GM19397 (cell line): ENCODE measurements around the gene KRTAP29-1.
A peak's percentile ranks its signal among the peaks of the same experiment; 100 is the strongest.

ENCODE experiments used
- ATAC-seq: cut with Tn5 transposase; IDR thresholded peaks from one replicate; pipeline ENCODE4 v1.9.1; 2021; ENCODE audit warnings: mild to moderate bottlenecking, moderate library complexity; ENCODE audit not compliant: unreplicated experiment

Gene KRTAP29-1

GRCh38 chr17:41329279-41329948 is 26.8 kb upstream of the KRTAP29-1 start:
- no peak for ATAC-seq

DNA sequence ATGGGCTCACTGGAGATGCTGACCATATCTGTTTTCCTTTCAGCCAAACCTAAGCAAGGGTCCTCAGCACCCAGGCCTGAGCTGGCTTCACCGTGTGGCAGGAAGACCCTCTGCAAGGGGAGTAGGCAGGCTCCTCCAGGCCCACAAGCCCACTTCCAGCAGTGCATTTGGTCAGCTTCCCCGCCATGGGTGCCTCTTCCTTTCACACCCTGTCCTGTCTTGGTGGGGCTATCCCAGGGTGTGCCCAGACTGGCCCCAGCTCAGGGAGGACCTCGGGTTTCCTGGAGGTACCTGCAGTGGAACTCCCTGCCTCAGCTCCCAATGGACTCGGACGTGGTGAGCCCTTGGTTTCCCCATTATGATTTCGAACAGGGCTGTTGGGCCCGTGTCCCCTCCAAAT is 25.6 kb upstream of the KRTAP29-1 start:
- no peak for ATAC-seq

- no peak for ATAC-seq
Measured at GRCh38 chr17:41327411-41328120, 24.9 kb upstream of the KRTAP29-1 start.

DNA sequence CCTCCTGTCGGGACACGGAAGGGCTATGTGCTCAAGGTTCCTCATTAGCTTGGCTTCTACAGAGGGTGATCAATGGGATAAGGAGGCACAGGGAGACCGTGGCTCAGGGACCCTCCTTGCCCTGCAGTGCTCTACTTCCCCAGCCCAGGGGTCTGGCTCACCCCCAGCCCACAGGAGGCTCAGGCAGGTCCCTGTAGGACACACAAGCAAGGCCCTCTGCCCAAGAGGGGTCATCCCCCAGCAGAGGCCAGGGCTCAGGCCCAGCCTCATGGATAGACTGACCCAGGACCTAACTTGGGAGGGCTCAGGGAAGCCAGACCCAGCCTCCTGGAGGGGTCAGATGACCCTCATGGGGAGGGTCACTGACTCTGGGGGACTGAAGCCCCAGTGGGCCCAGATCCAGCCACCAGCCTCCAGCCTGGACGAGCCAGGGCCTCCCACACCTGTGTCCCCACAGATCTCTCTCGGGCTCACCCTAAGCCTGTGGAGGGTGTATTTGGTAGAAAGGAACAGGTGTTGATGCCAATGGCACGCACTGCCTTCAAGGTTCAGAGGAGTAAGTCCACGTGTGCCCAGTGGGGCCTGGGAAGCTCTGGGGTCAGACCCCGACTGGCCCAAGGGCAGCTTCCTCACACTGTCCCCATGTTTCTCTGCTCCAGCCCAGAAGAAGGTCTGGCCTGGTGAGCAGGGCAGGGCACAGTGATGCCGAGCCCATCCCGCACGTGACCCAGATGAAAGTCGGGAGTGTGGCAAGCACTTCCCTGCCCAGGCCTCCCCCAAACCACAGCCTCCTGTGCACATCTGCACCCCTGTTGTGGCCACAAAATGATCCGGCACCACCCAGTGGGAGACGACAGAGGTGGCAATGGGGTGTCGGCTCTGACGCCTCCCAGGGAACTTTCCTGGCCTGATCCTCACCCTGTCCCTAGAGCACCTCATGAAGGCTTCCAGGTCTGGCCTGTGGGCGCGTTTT is 23.8 kb upstream of the KRTAP29-1 start:
- no peak for ATAC-seq

- no peak for ATAC-seq
Measured at GRCh38 chr17:41325611-41326010, 23.0 kb upstream of the KRTAP29-1 start.

DNA sequence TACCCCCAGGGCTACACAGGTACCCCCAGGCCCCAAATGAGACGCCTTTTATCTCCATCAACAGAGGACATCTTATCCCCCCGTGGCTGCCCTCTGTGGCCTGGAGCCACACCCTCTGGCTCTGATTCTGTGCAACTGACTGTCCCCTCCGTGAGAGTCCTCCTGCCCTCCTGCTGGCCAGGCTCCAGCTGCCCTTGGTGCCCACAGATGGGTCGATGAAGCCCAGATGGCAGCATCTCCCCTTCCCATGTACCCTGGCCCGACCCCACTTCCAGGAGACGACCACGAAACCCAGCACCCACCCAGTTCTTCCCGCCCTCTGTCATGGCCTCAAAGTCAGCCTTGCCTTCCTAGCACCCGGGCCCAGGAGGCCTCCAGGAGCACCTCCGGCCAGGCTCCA is 22.5 kb upstream of the KRTAP29-1 start:
- no peak for ATAC-seq

GRCh38 chr17:41324180-41325075 is 21.8 kb upstream of the KRTAP29-1 start:
- no peak for ATAC-seq

- no peak for ATAC-seq
Measured at GRCh38 chr17:41322903-41323895, 20.5 kb upstream of the KRTAP29-1 start.

GRCh38 chr17:41322094-41322902 is 19.6 kb upstream of the KRTAP29-1 start:
- no peak for ATAC-seq

GRCh38 chr17:41318231-41318630 is 15.6 kb upstream of the KRTAP29-1 start:
- ATAC-seq, result no peak

- no peak for ATAC-seq
Measured at GRCh38 chr17:41315814-41316445, 13.3 kb upstream of the KRTAP29-1 start.

- ATAC-seq, result no peak
Measured at GRCh38 chr17:41315204-41315794, 12.6 kb upstream of the KRTAP29-1 start, which contains the start of gene KRTAP17-1. Gene KRTAP17-1 (minus strand): TSS chr17:41315710. CDS start chr17:41315650, 60 bp downstream.

GRCh38 chr17:41311111-41311510 is 8.5 kb upstream of the KRTAP29-1 start:
- no peak for ATAC-seq

- peak; percentile 21 for ATAC-seq
Measured at GRCh38 chr17:41308918-41309359, 6.3 kb upstream of the KRTAP29-1 start, which contains the start of gene KRTAP16-1. Gene KRTAP16-1 (minus strand): TSS chr17:41309309. CDS start chr17:41309253, 56 bp downstream.

DNA sequence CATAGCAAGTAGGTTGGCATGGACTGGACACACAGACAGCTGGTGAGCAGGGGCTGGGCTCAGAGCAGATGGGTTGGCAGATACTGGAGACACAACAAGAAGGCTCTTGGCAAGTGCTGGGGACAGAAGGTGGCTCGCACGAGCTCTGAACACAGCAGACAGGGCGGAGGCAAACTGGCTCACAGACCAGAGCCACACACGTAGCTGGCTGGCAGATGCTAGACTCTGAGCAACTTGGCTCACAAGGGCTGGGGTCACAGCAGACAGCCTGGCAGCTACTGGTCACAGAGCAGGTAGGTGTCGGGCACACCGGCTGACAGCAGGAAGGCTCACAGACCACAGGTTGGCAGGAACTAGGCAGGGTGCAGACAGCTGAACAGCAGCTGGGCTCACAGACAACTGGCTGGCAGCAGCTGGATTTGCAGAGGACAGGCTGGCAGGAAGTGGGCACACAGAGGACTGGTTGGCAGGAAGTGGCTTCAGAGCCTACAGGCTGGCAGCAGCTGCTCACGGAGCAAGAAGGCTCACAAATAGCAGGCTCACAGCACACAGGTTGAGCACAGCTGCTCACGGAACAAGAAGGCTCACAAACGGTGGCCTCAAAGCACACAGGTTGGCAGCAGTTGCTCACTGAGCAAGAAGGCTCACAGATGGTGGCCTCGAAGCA is 5.7 kb upstream of the KRTAP29-1 start:
- peak; percentile 55 for ATAC-seq

GRCh38 chr17:41307647-41308046 is 5.0 kb upstream of the KRTAP29-1 start:
- no peak for ATAC-seq

DNA sequence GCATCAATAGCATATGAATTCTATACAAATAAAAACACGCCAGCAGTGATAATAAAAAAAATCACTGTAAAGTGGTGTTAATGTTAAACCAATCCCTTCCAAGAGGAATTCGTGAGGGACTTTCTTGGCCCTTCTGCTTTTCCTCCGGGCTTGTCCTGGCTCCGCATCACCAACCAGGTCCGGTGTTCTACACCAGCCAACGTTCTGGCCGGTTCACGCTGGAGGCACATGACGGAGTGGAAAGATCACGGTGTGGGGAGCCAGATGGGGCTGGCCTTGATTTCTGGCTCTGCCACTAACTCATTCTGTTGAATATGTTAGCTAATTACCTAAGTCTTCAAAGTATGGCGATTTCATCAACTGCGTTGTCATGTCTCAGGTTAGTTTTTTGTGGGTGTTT is 1.4 kb upstream of the KRTAP29-1 start:
- ATAC-seq, result no peak
